Loucy (cell line): ENCODE data around the gene HPD.

Experiments used
- H2AFZ ChIP-seq: fragments of 200-600 bp; sonication (generic); 2 replicates; pipeline ENCODE4 v1.6.0; 2016; ENCODE audit warnings: antibody characterized with exemption, mild to moderate bottlenecking, low read length, moderate library complexity
- H3F3A ChIP-seq: fragments of 200-600 bp; 2 replicates; pipeline ENCODE4 v1.6.0; 2016; ENCODE audit warnings: antibody characterized with exemption, low read depth, mild to moderate bottlenecking
- H3K27me3 ChIP-seq: fragments of 200-600 bp; sonication (generic); 2 replicates; pipeline ENCODE4 v1.6.1; 2014; ENCODE audit warnings: low read length, mild to moderate bottlenecking; ENCODE audit not compliant: insufficient read depth, poor library complexity, severe bottlenecking
- H3K36me3 ChIP-seq: fragments of 200-600 bp; sonication (generic); 2 replicates; pipeline ENCODE4 v1.6.1; 2016; ENCODE audit warnings: low read length; ENCODE audit not compliant: insufficient read depth
- H3K4me1 ChIP-seq: fragments of 200-600 bp; sonication (generic); 2 replicates; pipeline ENCODE4 v1.5.1; 2014; ENCODE audit warnings: low read length, mild to moderate bottlenecking; ENCODE audit not compliant: insufficient read depth, poor library complexity, severe bottlenecking
- H3K4me2 ChIP-seq: fragments of 200-600 bp; sonication (generic); 2 replicates; pipeline ENCODE4 v1.6.0; 2014; ENCODE audit warnings: antibody characterized with exemption, low read length, low read depth, mild to moderate bottlenecking; ENCODE audit not compliant: poor library complexity, severe bottlenecking
- H3K4me3 ChIP-seq: fragments of 200-600 bp; sonication (generic); 2 replicates; pipeline ENCODE4 v1.5.1; 2014; ENCODE audit warnings: low read length, mild to moderate bottlenecking, mixed read lengths; ENCODE audit not compliant: poor library complexity, severe bottlenecking
- H3K79me2 ChIP-seq: fragments of 200-600 bp; sonication (generic); 2 replicates; pipeline ENCODE4 v1.6.1; 2014; ENCODE audit warnings: low read length; ENCODE audit not compliant: insufficient read depth
- H3K9ac ChIP-seq: fragments of 200-600 bp; sonication (generic); 2 replicates; pipeline ENCODE4 v1.6.0; 2014; ENCODE audit warnings: mild to moderate bottlenecking, low read depth, low read length, moderate library complexity; ENCODE audit not compliant: poor library complexity, severe bottlenecking
- H3K9me2 ChIP-seq: fragments of 200-600 bp; sonication (generic); replicated peaks from 2 replicates; pipeline ENCODE4 v1.6.1; 2016; ENCODE audit warnings: low read depth, low read length, mixed read lengths
- H3K9me3 ChIP-seq: fragments of 200-600 bp; sonication (generic); 2 replicates; pipeline ENCODE4 v1.6.1; 2014; ENCODE audit warnings: mild to moderate bottlenecking, antibody characterized with exemption, low read length, low read depth; ENCODE audit not compliant: insufficient read depth
- H4K20me1 ChIP-seq: fragments of 200-600 bp; sonication (generic); 2 replicates; pipeline ENCODE4 v1.6.0; 2014; ENCODE audit warnings: antibody characterized with exemption, low read length, mild to moderate bottlenecking; ENCODE audit not compliant: insufficient read depth, poor library complexity, severe bottlenecking
- EZH2phosphoT487 ChIP-seq: fragments of 200-600 bp; IDR thresholded peaks from 2 replicates; pipeline ENCODE4 v1.6.1; 2018; ENCODE audit warnings: antibody characterized with exemption, mild to moderate bottlenecking, moderate library complexity, borderline replicate concordance
- TF ChIP-seq, protein P1 (sequence below): fragments of 200-600 bp; sonication (generic); conservative IDR thresholded peaks from 2 replicates; pipeline ENCODE4 v1.5.1; 2014; ENCODE audit warnings: mild to moderate bottlenecking, antibody characterized with exemption, low read length

HPD gene

DNA sequence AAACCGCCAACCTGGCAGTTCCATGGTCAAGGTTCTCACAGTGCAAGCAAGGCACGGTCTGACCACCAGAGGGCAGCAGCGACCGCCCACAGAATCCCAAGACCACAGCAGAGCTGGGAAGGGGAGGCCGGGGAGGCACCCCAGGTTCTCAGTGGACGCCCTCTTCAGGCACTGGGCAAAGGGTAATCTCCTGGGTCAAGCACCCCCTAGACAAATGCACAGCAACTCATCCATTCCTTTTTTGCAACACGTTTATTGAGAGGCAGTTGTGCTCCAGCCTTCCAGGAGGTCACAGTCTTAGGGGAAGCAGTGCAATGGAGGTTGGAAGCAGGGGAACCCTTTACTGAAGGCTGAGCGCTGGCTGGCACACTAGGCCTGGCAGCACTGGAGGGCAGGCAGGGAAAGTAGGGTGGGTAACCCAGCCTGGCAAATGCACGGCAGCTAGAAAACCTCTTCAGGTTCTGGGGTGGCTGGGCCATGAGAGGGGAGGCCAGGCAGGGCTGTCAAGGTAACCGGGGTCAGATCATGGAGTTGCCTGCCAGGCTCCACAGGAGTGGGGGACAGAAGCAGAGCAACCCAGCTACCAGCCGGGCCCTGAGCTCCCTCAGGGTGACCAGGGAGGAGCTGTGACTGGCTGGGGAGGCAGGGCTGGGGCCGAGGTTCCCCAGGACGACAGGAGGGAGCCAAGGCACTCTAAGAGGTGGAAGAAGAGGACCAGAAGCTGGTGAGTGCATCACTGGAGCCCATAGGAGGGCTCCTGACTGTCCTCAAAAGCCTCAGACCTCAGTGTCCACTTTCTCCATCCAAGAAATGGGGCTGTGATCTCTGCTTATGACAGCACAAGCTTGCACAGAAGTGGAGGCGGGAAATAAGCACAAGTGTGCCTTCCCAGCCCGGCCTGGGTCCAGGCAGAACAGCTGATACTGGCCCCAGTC is 63.4 kb downstream of the HPD start:
- H3K36me3 ChIP-seq, result 0 out of 2 replicates have a peak, but pooled peaks cover 5% of the 10 kb centered on the region
- peaks cover 75% of the 10 kb centered on the region for H3K79me2 ChIP-seq
- peaks cover 7% of the 10 kb centered on the region; the same call in 1 of the 2 replicates for H3F3A ChIP-seq
- peaks cover 49% of the 10 kb centered on the region for H4K20me1 ChIP-seq
- H3K9ac ChIP-seq, result peak overlapping the region; percentile 57
- peak overlapping the region; percentile 95 for H3K4me2 ChIP-seq
- H3K27me3 ChIP-seq, result no peaks in the 10 kb centered on the region
- H3K4me1 ChIP-seq, result peaks cover 43% of the 10 kb centered on the region
- no peak overlapping the region for H2AFZ ChIP-seq
- TF ChIP-seq EZH2phosphoT487, result no peak
- TF ChIP-seq, protein P1, sequence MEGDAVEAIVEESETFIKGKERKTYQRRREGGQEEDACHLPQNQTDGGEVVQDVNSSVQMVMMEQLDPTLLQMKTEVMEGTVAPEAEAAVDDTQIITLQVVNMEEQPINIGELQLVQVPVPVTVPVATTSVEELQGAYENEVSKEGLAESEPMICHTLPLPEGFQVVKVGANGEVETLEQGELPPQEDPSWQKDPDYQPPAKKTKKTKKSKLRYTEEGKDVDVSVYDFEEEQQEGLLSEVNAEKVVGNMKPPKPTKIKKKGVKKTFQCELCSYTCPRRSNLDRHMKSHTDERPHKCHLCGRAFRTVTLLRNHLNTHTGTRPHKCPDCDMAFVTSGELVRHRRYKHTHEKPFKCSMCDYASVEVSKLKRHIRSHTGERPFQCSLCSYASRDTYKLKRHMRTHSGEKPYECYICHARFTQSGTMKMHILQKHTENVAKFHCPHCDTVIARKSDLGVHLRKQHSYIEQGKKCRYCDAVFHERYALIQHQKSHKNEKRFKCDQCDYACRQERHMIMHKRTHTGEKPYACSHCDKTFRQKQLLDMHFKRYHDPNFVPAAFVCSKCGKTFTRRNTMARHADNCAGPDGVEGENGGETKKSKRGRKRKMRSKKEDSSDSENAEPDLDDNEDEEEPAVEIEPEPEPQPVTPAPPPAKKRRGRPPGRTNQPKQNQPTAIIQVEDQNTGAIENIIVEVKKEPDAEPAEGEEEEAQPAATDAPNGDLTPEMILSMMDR, result peak; percentile 97
- H3K4me3 ChIP-seq, result peak overlapping the region; percentile 70
- H3K9me3 ChIP-seq, result no peaks in the 10 kb centered on the region
- H3K9me2 ChIP-seq, result no peaks in the 10 kb centered on the region

DNA sequence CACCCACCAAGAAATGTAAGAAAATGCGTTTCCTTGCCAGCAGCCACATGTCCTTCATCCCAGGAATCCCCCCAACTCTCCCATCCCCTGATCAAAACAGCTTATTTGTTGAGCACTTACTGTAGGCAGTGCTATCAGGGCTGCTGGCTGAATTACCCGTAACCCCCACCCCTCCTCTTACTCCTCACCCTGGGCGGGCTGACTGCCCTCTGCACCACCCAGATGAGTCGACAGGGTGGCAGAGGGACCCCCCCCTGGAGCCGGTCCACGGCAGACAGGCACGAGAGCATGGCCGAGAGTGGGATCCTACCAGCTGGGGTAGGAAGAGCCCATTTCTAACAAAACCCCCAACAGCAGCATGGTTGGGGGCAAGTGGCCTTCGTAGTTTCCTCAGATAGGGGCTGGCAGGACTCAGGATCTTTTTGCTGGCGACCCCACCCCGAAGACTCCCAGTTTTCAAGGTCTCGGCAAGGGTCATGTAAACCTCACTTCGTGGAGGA is 64.1 kb downstream of the HPD start:
- peaks cover 50% of the 10 kb centered on the region for H4K20me1 ChIP-seq
- peaks cover 9% of the 10 kb centered on the region; the same call in 1 of the 2 replicates for H3F3A ChIP-seq
- H3K4me1 ChIP-seq, result peaks cover 48% of the 10 kb centered on the region
- H2AFZ ChIP-seq, result no peak overlapping the region
- no peaks in the 10 kb centered on the region for H3K9me3 ChIP-seq
- H3K4me2 ChIP-seq, result peak overlapping the region; percentile 95
- H3K9ac ChIP-seq, result peak overlapping the region; percentile 57
- no peaks in the 10 kb centered on the region for H3K27me3 ChIP-seq
- TF ChIP-seq EZH2phosphoT487, result no peak
- TF ChIP-seq, protein P1, result no peak
- 0 out of 2 replicates have a peak, but pooled peaks cover 5% of the 10 kb centered on the region for H3K36me3 ChIP-seq
- H3K4me3 ChIP-seq, result peak overlapping the region; percentile 70
- peaks cover 71% of the 10 kb centered on the region for H3K79me2 ChIP-seq
- no peaks in the 10 kb centered on the region for H3K9me2 ChIP-seq

DNA sequence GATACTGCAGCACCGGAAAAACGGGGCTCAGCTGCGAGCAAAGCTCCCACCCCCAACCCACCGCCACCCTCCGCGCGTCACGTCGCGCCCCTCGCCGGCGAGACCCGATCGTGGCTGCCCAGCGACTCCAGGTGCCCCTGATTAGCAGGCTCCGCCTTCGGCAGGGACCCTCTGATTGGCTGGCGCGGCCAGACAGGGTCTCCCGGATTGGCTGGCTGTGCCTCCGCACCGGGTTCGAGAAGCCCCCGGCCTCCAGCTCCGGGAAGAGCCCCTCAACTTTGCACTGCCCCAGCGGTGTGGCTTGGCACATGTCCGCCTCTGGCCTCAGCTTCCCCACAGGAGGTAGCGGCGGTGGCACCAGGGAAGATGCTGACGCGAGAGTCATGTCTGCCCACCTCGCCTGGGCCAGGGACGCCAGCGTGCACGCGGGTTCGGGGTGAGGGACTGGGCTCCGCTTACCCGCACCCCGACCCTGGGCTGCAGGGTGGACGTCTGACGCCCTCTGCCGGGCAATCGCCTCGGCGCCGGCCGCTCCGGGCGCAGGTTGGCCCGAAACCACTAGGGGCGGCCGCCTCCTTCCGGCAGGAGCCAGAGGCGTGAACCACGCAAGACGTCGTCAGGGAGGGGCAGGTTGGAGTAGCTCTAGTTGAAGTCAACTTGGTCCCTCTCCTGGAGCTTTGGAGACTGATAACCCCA is 64.7 kb downstream of the HPD start:
- H3K4me2 ChIP-seq, result peak overlapping the region; percentile 95
- H3K9ac ChIP-seq, result peak overlapping the region; percentile 95
- H2AFZ ChIP-seq, result peak overlapping the region; percentile 76
- peaks cover 9% of the 10 kb centered on the region; the same call in 1 of the 2 replicates for H3F3A ChIP-seq
- peaks cover 71% of the 10 kb centered on the region for H3K79me2 ChIP-seq
- no peaks in the 10 kb centered on the region for H3K9me2 ChIP-seq
- peaks cover 50% of the 10 kb centered on the region for H3K4me1 ChIP-seq
- peak overlapping the region; percentile 94 for H3K4me3 ChIP-seq
- no peaks in the 10 kb centered on the region for H3K9me3 ChIP-seq
- H4K20me1 ChIP-seq, result peaks cover 52% of the 10 kb centered on the region
- H3K36me3 ChIP-seq, result 0 out of 2 replicates have a peak, but pooled peaks cover 5% of the 10 kb centered on the region
- no peak for TF ChIP-seq EZH2phosphoT487
- TF ChIP-seq, protein P1, result peak; percentile 98
- H3K27me3 ChIP-seq, result no peaks in the 10 kb centered on the region
